Measurements from ENCODE around the gene SSC4D.

- TF ChIP-seq CTCF (IDR thresholded peaks at IDR 0.05; ENCODE audit: low read depth, low read length), result no peak
- no peak for TF ChIP-seq MAX (IDR thresholded peaks at IDR 0.05; ENCODE audit: low read depth, low read length)
These were observed 18.8 kb upstream of the SSC4D start for GRCh38 chr7:76428149-76428823.
